Choroid plexus epithelial cell (primary cell): ENCODE data around the gene SFMBT2.

Source experiments
- DNase-seq: peaks from one replicate; pipeline ENCODE4 v3.0.0-alpha.2; 2010; ENCODE audit warnings: low read depth
- H3K4me3 ChIP-seq: 2 replicates; pipeline ENCODE4 v1.5.1; 2011; ENCODE audit warnings: low read depth, mild to moderate bottlenecking, control low read depth, low read length, moderate library complexity
- TF ChIP-seq, protein P1 (sequence below): conservative IDR thresholded peaks from 2 replicates; pipeline ENCODE4 v1.5.1; 2011; ENCODE audit warnings: low read depth, mild to moderate bottlenecking, control low read depth, inconsistent platforms, low read length, moderate library complexity

Gene SFMBT2

GRCh38 chr10:7119325-7120015 is 291.4 kb downstream of the SFMBT2 start:
- TF ChIP-seq, protein P1, sequence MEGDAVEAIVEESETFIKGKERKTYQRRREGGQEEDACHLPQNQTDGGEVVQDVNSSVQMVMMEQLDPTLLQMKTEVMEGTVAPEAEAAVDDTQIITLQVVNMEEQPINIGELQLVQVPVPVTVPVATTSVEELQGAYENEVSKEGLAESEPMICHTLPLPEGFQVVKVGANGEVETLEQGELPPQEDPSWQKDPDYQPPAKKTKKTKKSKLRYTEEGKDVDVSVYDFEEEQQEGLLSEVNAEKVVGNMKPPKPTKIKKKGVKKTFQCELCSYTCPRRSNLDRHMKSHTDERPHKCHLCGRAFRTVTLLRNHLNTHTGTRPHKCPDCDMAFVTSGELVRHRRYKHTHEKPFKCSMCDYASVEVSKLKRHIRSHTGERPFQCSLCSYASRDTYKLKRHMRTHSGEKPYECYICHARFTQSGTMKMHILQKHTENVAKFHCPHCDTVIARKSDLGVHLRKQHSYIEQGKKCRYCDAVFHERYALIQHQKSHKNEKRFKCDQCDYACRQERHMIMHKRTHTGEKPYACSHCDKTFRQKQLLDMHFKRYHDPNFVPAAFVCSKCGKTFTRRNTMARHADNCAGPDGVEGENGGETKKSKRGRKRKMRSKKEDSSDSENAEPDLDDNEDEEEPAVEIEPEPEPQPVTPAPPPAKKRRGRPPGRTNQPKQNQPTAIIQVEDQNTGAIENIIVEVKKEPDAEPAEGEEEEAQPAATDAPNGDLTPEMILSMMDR, result no peak
- DNase-seq, result no peak

GRCh38 chr10:7117806-7118674 is 292.8 kb downstream of the SFMBT2 start:
- no peak overlapping the region for H3K4me3 ChIP-seq
- TF ChIP-seq, protein P1, result no peak
- DNase-seq, result no peak

More at GRCh38 chr10:7119325-7120015, 291.4 kb downstream of the SFMBT2 start:
- H3K4me3 ChIP-seq, result no peak overlapping the region

- DNase-seq, result no peak
- TF ChIP-seq, protein P1, result no peak
- H3K4me3 ChIP-seq, result no peak overlapping the region
Observed at GRCh38 chr10:7117177-7117799, 293.5 kb downstream of the SFMBT2 start.

DNA sequence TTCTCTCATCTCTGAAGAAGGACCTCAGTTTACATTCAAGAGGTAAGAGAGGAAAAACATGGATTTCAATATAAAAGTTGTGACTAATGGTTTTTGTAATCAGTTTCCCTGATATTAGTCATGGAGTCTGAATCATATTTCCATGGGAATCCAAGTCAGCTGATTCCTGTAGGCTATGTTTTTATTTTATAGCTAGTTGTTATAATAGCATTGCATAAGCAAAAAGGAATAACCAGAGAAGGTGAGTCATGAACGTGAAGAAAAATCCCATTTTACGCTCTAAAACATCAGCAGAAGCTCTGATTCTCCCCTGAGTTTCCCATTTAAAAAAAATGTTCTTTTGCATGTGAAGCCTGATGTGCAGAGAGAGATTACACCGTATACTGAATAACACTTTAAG is 299.3 kb downstream of the SFMBT2 start:
- DNase-seq, result peak; percentile 28
- H3K4me3 ChIP-seq, result no peak overlapping the region
- TF ChIP-seq, protein P1, result no peak

DNA sequence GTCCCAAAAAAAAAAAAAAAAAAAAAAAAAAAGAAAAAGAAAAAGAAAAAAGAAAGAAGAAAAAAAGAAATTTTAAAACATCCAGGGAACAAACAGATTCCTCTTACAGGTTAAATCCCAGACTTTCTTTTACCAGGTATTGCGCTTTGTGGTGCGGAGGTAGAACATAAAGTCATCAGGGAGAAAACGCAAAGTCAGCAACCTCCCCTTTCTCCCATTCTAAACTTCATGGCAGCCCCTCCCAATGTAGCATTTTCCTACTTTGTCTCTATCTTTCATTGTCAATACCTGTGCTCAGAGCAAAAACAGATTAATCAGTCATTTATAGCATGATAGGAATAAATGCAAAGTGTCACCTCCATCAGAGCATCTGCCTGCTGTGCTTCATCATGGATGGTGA is 299.7 kb downstream of the SFMBT2 start:
- no peak overlapping the region for H3K4me3 ChIP-seq
- TF ChIP-seq, protein P1, result no peak
- DNase-seq, result no peak
